ENCODE data around the gene GRB10.

Gene GRB10

GRCh38 chr7:50631639-50632038, 151.1 kb downstream of the GRB10 start:
- TF ChIP-seq L3MBTL2 (conservative IDR thresholded peaks at IDR 0.05) (no peak), CTBP1 (IDR thresholded peaks at IDR 0.05; ENCODE audit: borderline replicate concordance) (no peak), PKNOX1 (IDR thresholded peaks at IDR 0.05) (no peak), SP1 (IDR thresholded peaks at IDR 0.05) (no peak), SUZ12 (IDR thresholded peaks at IDR 0.05) (no peak), HDGF (IDR thresholded peaks at IDR 0.05; ENCODE audit: borderline replicate concordance) (no peak)
- DNase-seq (ENCODE audit: extremely low spot score), result no peak
- POLR2A ChIA-PET, result no interaction called here
- CTCF ChIA-PET, result no interaction called here

GRCh38 chr7:50631100-50631499, 151.6 kb downstream of the GRB10 start:
- CTCF ChIA-PET, result no interaction called here
- DNase-seq (ENCODE audit: extremely low spot score), result no peak
- TF ChIP-seq CTBP1 (IDR thresholded peaks at IDR 0.05; ENCODE audit: borderline replicate concordance) (no peak), ARNT (IDR thresholded peaks at IDR 0.05) (no peak), PKNOX1 (IDR thresholded peaks at IDR 0.05) (no peak), L3MBTL2 (conservative IDR thresholded peaks at IDR 0.05) (no peak), FOXA1 (IDR thresholded peaks at IDR 0.05) (no peak), SUZ12 (IDR thresholded peaks at IDR 0.05) (no peak), LEF1 (IDR thresholded peaks at IDR 0.05; ENCODE audit: borderline replicate concordance) (no peak), FOXM1 (IDR thresholded peaks at IDR 0.05; ENCODE audit: borderline replicate concordance) (no peak)
- POLR2A ChIA-PET, result no interaction called here

GRCh38 chr7:50629238-50629901, 153.3 kb downstream of the GRB10 start:
- CTCF ChIA-PET, result no interaction called here
- POLR2A ChIA-PET, result no interaction called here
- no peak for TF ChIP-seq FOXM1 (IDR thresholded peaks at IDR 0.05; ENCODE audit: borderline replicate concordance)
- no peak for TF ChIP-seq PKNOX1 (IDR thresholded peaks at IDR 0.05)
- no peak for TF ChIP-seq SUZ12 (IDR thresholded peaks at IDR 0.05)
- no peak for TF ChIP-seq ZNF384 (IDR thresholded peaks at IDR 0.05)
- TF ChIP-seq SP1 (IDR thresholded peaks at IDR 0.05), result no peak
- no peak for TF ChIP-seq BHLHE40 (IDR thresholded peaks at IDR 0.05; ENCODE audit: borderline replicate concordance)
- TF ChIP-seq FOXK2 (IDR thresholded peaks at IDR 0.05), result no peak
- no peak for TF ChIP-seq ELF4 (IDR thresholded peaks at IDR 0.05)
- TF ChIP-seq HDGF (IDR thresholded peaks at IDR 0.05; ENCODE audit: borderline replicate concordance), result no peak
- TF ChIP-seq LEF1 (IDR thresholded peaks at IDR 0.05; ENCODE audit: borderline replicate concordance), result no peak
- no peak for TF ChIP-seq CTBP1 (IDR thresholded peaks at IDR 0.05; ENCODE audit: borderline replicate concordance)
- TF ChIP-seq TARDBP (IDR thresholded peaks at IDR 0.05), result no peak
- no peak for TF ChIP-seq NFRKB (IDR thresholded peaks at IDR 0.05)
- TF ChIP-seq L3MBTL2 (conservative IDR thresholded peaks at IDR 0.05), result no peak
- TF ChIP-seq ARNT (IDR thresholded peaks at IDR 0.05), result no peak
- TF ChIP-seq FOXA1 (IDR thresholded peaks at IDR 0.05), result no peak
- DNase-seq (ENCODE audit: extremely low spot score), result no peak

- ChIA-PET POLR2A (no interaction called here), CTCF (no interaction called here)
- TF ChIP-seq ARNT (IDR thresholded peaks at IDR 0.05) (no peak), L3MBTL2 (conservative IDR thresholded peaks at IDR 0.05) (no peak)
- DNase-seq (ENCODE audit: extremely low spot score), result no peak
These were observed 154.1 kb downstream of the GRB10 start for GRCh38 chr7:50628434-50629084.

GRCh38 chr7:50627824-50628361, 154.8 kb downstream of the GRB10 start:
- DNase-seq (ENCODE audit: extremely low spot score), result no peak
- POLR2A ChIA-PET, result no interaction called here
- TF ChIP-seq NFRKB (IDR thresholded peaks at IDR 0.05) (no peak), ZNF384 (IDR thresholded peaks at IDR 0.05) (no peak), LEF1 (IDR thresholded peaks at IDR 0.05; ENCODE audit: borderline replicate concordance) (no peak), CTBP1 (IDR thresholded peaks at IDR 0.05; ENCODE audit: borderline replicate concordance) (no peak)
- CTCF ChIA-PET, result no interaction called here

- no peak for TF ChIP-seq HDGF (IDR thresholded peaks at IDR 0.05; ENCODE audit: borderline replicate concordance)
- TF ChIP-seq CTBP1 (IDR thresholded peaks at IDR 0.05; ENCODE audit: borderline replicate concordance), result no peak
- no peak for TF ChIP-seq BHLHE40 (IDR thresholded peaks at IDR 0.05; ENCODE audit: borderline replicate concordance)
- no peak for TF ChIP-seq SP1 (IDR thresholded peaks at IDR 0.05)
- TF ChIP-seq ARNT (IDR thresholded peaks at IDR 0.05), result no peak
- no peak for TF ChIP-seq ELF4 (IDR thresholded peaks at IDR 0.05)
- TF ChIP-seq ZNF384 (IDR thresholded peaks at IDR 0.05), result no peak
- TF ChIP-seq FOXA1 (IDR thresholded peaks at IDR 0.05), result no peak
- CTCF ChIA-PET, result no interaction called here
- POLR2A ChIA-PET, result no interaction called here
- DNase-seq (ENCODE audit: extremely low spot score), result no peak
These were observed 156.4 kb downstream of the GRB10 start for GRCh38 chr7:50626286-50626685.

GRCh38 chr7:50625360-50625759, 157.3 kb downstream of the GRB10 start:
- CTCF ChIA-PET, result no interaction called here
- TF ChIP-seq ARNT (IDR thresholded peaks at IDR 0.05) (no peak), FOXK2 (IDR thresholded peaks at IDR 0.05) (no peak), FOXA1 (IDR thresholded peaks at IDR 0.05) (no peak)
- POLR2A ChIA-PET, result no interaction called here
- no peak for DNase-seq (ENCODE audit: extremely low spot score)
